ENCODE results near the gene TGFBR3.

Gene TGFBR3

GRCh38 chr1:91885716-91886506 is at the start of gene TGFBR3:
TSS of gene TGFBR3 (minus strand) at chr1:91886151. CDS start at chr1:91861531, 24,620 bp downstream.
- peak within 1 kb of the TSS; percentile 86 for H3K4me3 Mint-ChIP-seq
- H3K36me3 Mint-ChIP-seq (ENCODE audit: low read depth): peaks cover 7% of the 10 kb centered on the region
- H3K4me1 Mint-ChIP-seq (ENCODE audit: low read depth): peaks cover 47% of the 10 kb centered on the region
- H3K27me3 Mint-ChIP-seq: peaks cover 3% of the 10 kb centered on the region
- peak; percentile 85 for DNase-seq
- H3K27ac Mint-ChIP-seq: peak within 1 kb of the TSS; percentile 79
- H3K9me3 Mint-ChIP-seq: no peaks in the 10 kb centered on the region

- DNase-seq: no peak
- Mint-ChIP-seq H3K4me3 (no peak overlapping the region), H3K4me1 (ENCODE audit: low read depth) (peaks cover 6% of the 10 kb centered on the region), H3K36me3 (ENCODE audit: low read depth) (no peaks in the 10 kb centered on the region), H3K27me3 (no peaks in the 10 kb centered on the region), H3K27ac (no peak overlapping the region), H3K9me3 (no peaks in the 10 kb centered on the region)
Measured at GRCh38 chr1:91929250-91929649, 43.3 kb upstream of the TGFBR3 start.

- no peaks in the 10 kb centered on the region for H3K36me3 Mint-ChIP-seq (ENCODE audit: low read depth)
- no peaks in the 10 kb centered on the region for H3K27me3 Mint-ChIP-seq
- H3K9me3 Mint-ChIP-seq: no peaks in the 10 kb centered on the region
- no peak overlapping the region for H3K4me3 Mint-ChIP-seq
- H3K27ac Mint-ChIP-seq: no peak overlapping the region
- DNase-seq: no peak
- H3K4me1 Mint-ChIP-seq (ENCODE audit: low read depth): peaks cover 13% of the 10 kb centered on the region
Measured at GRCh38 chr1:91928026-91928425, 42.1 kb upstream of the TGFBR3 start.

GRCh38 chr1:91925644-91926435 is 39.9 kb upstream of the TGFBR3 start:
- H3K4me1 Mint-ChIP-seq (ENCODE audit: low read depth): peaks cover 13% of the 10 kb centered on the region
- H3K27ac Mint-ChIP-seq: no peak overlapping the region
- no peak for DNase-seq
- H3K9me3 Mint-ChIP-seq: no peaks in the 10 kb centered on the region
- H3K4me3 Mint-ChIP-seq: no peak overlapping the region
- no peaks in the 10 kb centered on the region for H3K27me3 Mint-ChIP-seq
- H3K36me3 Mint-ChIP-seq (ENCODE audit: low read depth): no peaks in the 10 kb centered on the region

- no peaks in the 10 kb centered on the region for H3K36me3 Mint-ChIP-seq (ENCODE audit: low read depth)
- H3K27me3 Mint-ChIP-seq: no peaks in the 10 kb centered on the region
- H3K27ac Mint-ChIP-seq: peak overlapping the region; percentile 42
- no peaks in the 10 kb centered on the region for H3K9me3 Mint-ChIP-seq
- H3K4me3 Mint-ChIP-seq: no peak overlapping the region
- DNase-seq: no peak
- H3K4me1 Mint-ChIP-seq (ENCODE audit: low read depth): peaks cover 13% of the 10 kb centered on the region
Measured at GRCh38 chr1:91924146-91924545, 38.2 kb upstream of the TGFBR3 start.

GRCh38 chr1:91919962-91920361 is 34.0 kb upstream of the TGFBR3 start:
- H3K36me3 Mint-ChIP-seq (ENCODE audit: low read depth): no peaks in the 10 kb centered on the region
- DNase-seq: no peak
- no peak overlapping the region for H3K4me3 Mint-ChIP-seq
- H3K27me3 Mint-ChIP-seq: no peaks in the 10 kb centered on the region
- H3K4me1 Mint-ChIP-seq (ENCODE audit: low read depth): peaks cover 11% of the 10 kb centered on the region
- H3K27ac Mint-ChIP-seq: no peak overlapping the region
- H3K9me3 Mint-ChIP-seq: no peaks in the 10 kb centered on the region

GRCh38 chr1:91916811-91917460 is 31.0 kb upstream of the TGFBR3 start:
- Mint-ChIP-seq H3K4me1 (ENCODE audit: low read depth) (peaks cover 5% of the 10 kb centered on the region), H3K27ac (no peak overlapping the region), H3K27me3 (no peaks in the 10 kb centered on the region), H3K9me3 (no peaks in the 10 kb centered on the region), H3K4me3 (no peak overlapping the region), H3K36me3 (ENCODE audit: low read depth) (no peaks in the 10 kb centered on the region)
- no peak for DNase-seq

GRCh38 chr1:91916046-91916445 is 30.1 kb upstream of the TGFBR3 start:
- Mint-ChIP-seq H3K4me1 (ENCODE audit: low read depth) (peaks cover 5% of the 10 kb centered on the region), H3K4me3 (no peak overlapping the region), H3K27me3 (no peaks in the 10 kb centered on the region), H3K9me3 (no peaks in the 10 kb centered on the region), H3K27ac (no peak overlapping the region), H3K36me3 (ENCODE audit: low read depth) (no peaks in the 10 kb centered on the region)
- DNase-seq: no peak

GRCh38 chr1:91913018-91913417 is 27.1 kb upstream of the TGFBR3 start:
- Mint-ChIP-seq H3K36me3 (ENCODE audit: low read depth) (no peaks in the 10 kb centered on the region), H3K4me3 (no peak overlapping the region), H3K4me1 (ENCODE audit: low read depth) (peaks cover 5% of the 10 kb centered on the region), H3K9me3 (no peaks in the 10 kb centered on the region), H3K27me3 (no peaks in the 10 kb centered on the region), H3K27ac (no peak overlapping the region)
- no peak for DNase-seq

- no peak for DNase-seq
Measured at GRCh38 chr1:91912266-91912665, 26.3 kb upstream of the TGFBR3 start.

GRCh38 chr1:91901231-91901630 is 15.3 kb upstream of the TGFBR3 start:
- H3K27ac Mint-ChIP-seq: no peak overlapping the region
- H3K9me3 Mint-ChIP-seq: no peaks in the 10 kb centered on the region
- H3K27me3 Mint-ChIP-seq: no peaks in the 10 kb centered on the region
- no peak overlapping the region for H3K4me3 Mint-ChIP-seq
- H3K4me1 Mint-ChIP-seq (ENCODE audit: low read depth): peaks cover 2% of the 10 kb centered on the region
- no peaks in the 10 kb centered on the region for H3K36me3 Mint-ChIP-seq (ENCODE audit: low read depth)
- DNase-seq: no peak

More at GRCh38 chr1:91912266-91912665, 26.3 kb upstream of the TGFBR3 start:
- Mint-ChIP-seq H3K27ac (no peak overlapping the region), H3K4me1 (ENCODE audit: low read depth) (peaks cover 5% of the 10 kb centered on the region), H3K4me3 (no peak overlapping the region), H3K9me3 (no peaks in the 10 kb centered on the region), H3K27me3 (no peaks in the 10 kb centered on the region), H3K36me3 (ENCODE audit: low read depth) (no peaks in the 10 kb centered on the region)

GRCh38 chr1:91900562-91900961 is 14.6 kb upstream of the TGFBR3 start:
- Mint-ChIP-seq H3K36me3 (ENCODE audit: low read depth) (no peaks in the 10 kb centered on the region), H3K27me3 (no peaks in the 10 kb centered on the region), H3K9me3 (no peaks in the 10 kb centered on the region), H3K4me1 (ENCODE audit: low read depth) (peaks cover 9% of the 10 kb centered on the region), H3K27ac (no peak overlapping the region), H3K4me3 (no peak overlapping the region)
- no peak for DNase-seq

- Mint-ChIP-seq H3K27ac (no peak overlapping the region), H3K4me1 (ENCODE audit: low read depth) (peaks cover 17% of the 10 kb centered on the region), H3K36me3 (ENCODE audit: low read depth) (no peaks in the 10 kb centered on the region), H3K4me3 (no peak overlapping the region), H3K9me3 (no peaks in the 10 kb centered on the region), H3K27me3 (no peaks in the 10 kb centered on the region)
- DNase-seq: no peak
Measured at GRCh38 chr1:91897016-91897415, 11.1 kb upstream of the TGFBR3 start.

- Mint-ChIP-seq H3K9me3 (no peaks in the 10 kb centered on the region), H3K4me3 (no peak overlapping the region), H3K36me3 (ENCODE audit: low read depth) (no peaks in the 10 kb centered on the region), H3K4me1 (ENCODE audit: low read depth) (peaks cover 25% of the 10 kb centered on the region), H3K27ac (no peak overlapping the region), H3K27me3 (no peaks in the 10 kb centered on the region)
- DNase-seq: no peak
Measured at GRCh38 chr1:91895832-91896556, 10.0 kb upstream of the TGFBR3 start.

All from activated T-cell treated with anti-CD3 and anti-CD28 coated beads, Interleukin-2, amount 50 U/mL, for 24 hours (primary cell).